ENCODE results near the gene HEXIM1. TPM values are rescaled to one million over a fixed set of nuclear protein-coding genes. Genes with fewer than 3 reads are reported as not detected.

The HEXIM1 gene
- total RNA-seq, 4 donors from 2014 or later, result 32.1 to 58.2 (median 45.3) TPM

- WGBS, result 79% methylated on average over 4 of the region's 9 CpGs
- Histone ChIP-seq H3K27me3 (no peaks in the 10 kb centered on the region), H3K9me3 (no peaks in the 10 kb centered on the region), H3K4me1 (peaks cover 35 to 43% (median 41%) of the 10 kb centered on the region in 4 donors), H3K27ac (replicated peaks in 1 of 4) (peak overlapping the region in 3 of 4 donors; percentile 9 to 85 (median 84)), H3K36me3 (peaks cover 0 to 75% (median 64%) of the 10 kb centered on the region in 4 donors), H3K4me3 (no peak overlapping the region)
- DNase-seq (ENCODE audit: extremely low spot score), result no peak
- intact Hi-C loops (cut with DNase I), result no loop called here
- TF ChIP-seq POLR2A (IDR thresholded peaks at IDR 0.05; ENCODE audit: low read depth), result no peak
- TF ChIP-seq POLR2AphosphoS5 (IDR thresholded peaks at IDR 0.05), result no peak
- no peak for TF ChIP-seq EP300 (IDR thresholded peaks at IDR 0.05)
- TF ChIP-seq CTCF (IDR thresholded peaks at IDR 0.05), result no peak
These were observed 34.9 kb upstream of the HEXIM1 start for GRCh38 chr17:45113424-45113754.

GRCh38 chr17:45114117-45114932, 34.0 kb upstream of the HEXIM1 start:
- peaks cover 0 to 75% (median 69%) of the 10 kb centered on the region in 4 donors for H3K36me3 ChIP-seq
- DNase-seq (ENCODE audit: extremely low spot score), result no peak
- no peaks in the 10 kb centered on the region for H3K9me3 ChIP-seq
- intact Hi-C loops (cut with DNase I), result no loop called here
- no peak overlapping the region for H3K4me3 ChIP-seq
- WGBS, result 92% methylated on average over 13 of the region's 19 CpGs
- peaks cover 29 to 34% (median 32%) of the 10 kb centered on the region in 4 donors for H3K4me1 ChIP-seq
- H3K27ac ChIP-seq (replicated peaks in 1 of 4), result peak overlapping the region in 2 of 4 donors; percentile 9 to 39
- TF ChIP-seq POLR2AphosphoS5 (IDR thresholded peaks at IDR 0.05) (no peak), EP300 (IDR thresholded peaks at IDR 0.05) (no peak), CTCF (IDR thresholded peaks at IDR 0.05) (no peak), POLR2A (IDR thresholded peaks at IDR 0.05; ENCODE audit: low read depth) (no peak)
- no peaks in the 10 kb centered on the region for H3K27me3 ChIP-seq

DNA sequence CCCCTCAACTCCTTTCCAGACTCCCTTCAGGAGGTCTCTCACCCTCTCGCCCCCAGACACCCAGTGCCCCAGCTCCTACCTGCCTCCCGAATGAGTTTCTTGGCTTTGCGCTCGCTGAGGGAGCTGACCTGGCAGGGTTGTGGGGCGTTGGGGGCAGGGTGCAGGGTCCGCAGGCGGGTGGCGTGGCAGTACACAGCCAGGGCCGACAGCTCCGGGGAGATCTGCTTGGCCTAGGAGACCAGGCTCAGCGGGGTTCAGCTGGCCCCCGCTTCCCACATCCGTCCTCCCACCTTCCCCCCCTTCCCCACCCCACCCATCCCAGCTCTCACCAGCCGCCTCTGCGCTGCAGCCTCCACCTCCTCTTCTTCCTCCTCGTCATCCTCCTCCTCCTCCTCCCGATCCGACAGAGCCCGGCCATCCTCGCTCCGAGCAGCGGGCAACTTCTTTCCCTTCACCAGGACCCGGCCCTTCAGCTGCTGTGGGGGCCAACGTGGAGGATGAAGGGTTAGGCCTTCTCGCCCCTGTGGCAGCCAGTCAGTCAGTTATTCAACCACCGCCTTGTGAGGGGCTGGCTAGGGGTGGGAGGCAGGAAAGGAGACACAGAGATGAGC, 33.2 kb upstream of the HEXIM1 start:
- WGBS, result 89% methylated on average over 25 of the region's 26 CpGs
- intact Hi-C loops (cut with DNase I), result no loop called here
- Histone ChIP-seq H3K4me1 (peaks cover 23 to 29% (median 24%) of the 10 kb centered on the region in 4 donors), H3K36me3 (peaks cover 0 to 80% (median 77%) of the 10 kb centered on the region in 4 donors), H3K9me3 (no peaks in the 10 kb centered on the region), H3K4me3 (no peak overlapping the region), H3K27ac (replicated peaks in 1 of 4) (peak overlapping the region in 1 of 4 donors; percentile 39), H3K27me3 (no peaks in the 10 kb centered on the region)
- TF ChIP-seq POLR2AphosphoS5 (IDR thresholded peaks at IDR 0.05) (no peak), CTCF (IDR thresholded peaks at IDR 0.05) (no peak), EP300 (IDR thresholded peaks at IDR 0.05) (no peak), POLR2A (IDR thresholded peaks at IDR 0.05; ENCODE audit: low read depth) (no peak)
- DNase-seq (ENCODE audit: extremely low spot score), result no peak

- H3K36me3 ChIP-seq, result peaks cover 0 to 88% (median 84%) of the 10 kb centered on the region in 4 donors
- TF ChIP-seq EP300 (IDR thresholded peaks at IDR 0.05), result no peak
- TF ChIP-seq POLR2AphosphoS5 (IDR thresholded peaks at IDR 0.05), result no peak
- no peak for TF ChIP-seq CTCF (IDR thresholded peaks at IDR 0.05)
- no peak for TF ChIP-seq POLR2A (IDR thresholded peaks at IDR 0.05; ENCODE audit: low read depth)
- peaks cover 15 to 24% (median 19%) of the 10 kb centered on the region in 4 donors for H3K4me1 ChIP-seq
- H3K27me3 ChIP-seq, result no peaks in the 10 kb centered on the region
- peak overlapping the region in 1 of 4 donors; percentile 4 for H3K27ac ChIP-seq (replicated peaks in 1 of 4)
- H3K9me3 ChIP-seq, result no peaks in the 10 kb centered on the region
- intact Hi-C loops (cut with DNase I), result no loop called here
- no peak for DNase-seq (ENCODE audit: extremely low spot score)
- H3K4me3 ChIP-seq, result no peak overlapping the region
- WGBS, result 83% methylated on average over 11 of the region's 11 CpGs
These were observed 32.4 kb upstream of the HEXIM1 start for GRCh38 chr17:45115871-45116270.
